IMR-90 (cell line): ENCODE data around the gene NR6A1. TPM values are rescaled to one million over a fixed set of nuclear protein-coding genes. Genes with fewer than 3 reads are reported as not detected.

Experiments used
- ATAC-seq: fragments of 200-7000 bp; cut with Tn5 transposase; 2 replicates; pipeline ENCODE4 v1.9.1; 2020; ENCODE audit warnings: low read depth, mild to moderate bottlenecking, moderate library complexity
- BruUV-seq: library from RNA; stranded (reverse); fragments of 400-500 nt; replicated peaks from 2 replicates; lab custom pipeline; 2021; lab: Mats Ljungman, UMichigan
- CTCF ChIA-PET: fragments of 300-600 bp; formaldehyde crosslinking; extraction: SDS; loops from one replicate; lab custom pipeline; 2021; ENCODE audit warnings: antibody characterized with exemption; lab: Yijun Ruan, JAX
- POLR2A ChIA-PET: fragments of 300-600 bp; sonication (Branson Sonifier 250); formaldehyde crosslinking; loops from one replicate; lab custom pipeline; 2022; ENCODE audit warnings: antibody characterized with exemption; ENCODE audit not compliant: unreplicated experiment; lab: Charles Lee
- DNase-seq: peaks from one replicate; pipeline ENCODE4 v3.0.0; 2013
- H2AFZ ChIP-seq: replicated peaks from 2 replicates; pipeline ENCODE3; 2013; ENCODE audit warnings: low read length, mild to moderate bottlenecking; ENCODE audit not compliant: poor library complexity
- H2AK5ac ChIP-seq: 2 replicates; pipeline ENCODE4 v1.6.1; 2013; ENCODE audit warnings: low read depth, low read length, inconsistent platforms
- H2AK9ac ChIP-seq: replicated peaks from 2 replicates; pipeline ENCODE3; 2013; ENCODE audit warnings: mild to moderate bottlenecking, low read depth, low read length, moderate library complexity; ENCODE audit not compliant: poor library complexity
- H2BK120ac ChIP-seq: 2 replicates; pipeline ENCODE4 v1.6.1; 2013; ENCODE audit warnings: low read depth, low read length, inconsistent platforms
- H2BK15ac ChIP-seq: 3 replicates; pipeline ENCODE4 v1.6.1; 2013; ENCODE audit warnings: low read depth, low read length, inconsistent platforms
- H2BK20ac ChIP-seq: 2 replicates; pipeline ENCODE4 v1.6.1; 2013; ENCODE audit warnings: low read depth, mild to moderate bottlenecking, inconsistent platforms, low read length, moderate library complexity
- H2BK5ac ChIP-seq: 2 replicates; pipeline ENCODE4 v1.6.1; 2013; ENCODE audit warnings: mild to moderate bottlenecking, low read depth, low read length, inconsistent platforms; ENCODE audit not compliant: poor library complexity, severe bottlenecking
- H3K14ac ChIP-seq: replicated peaks from 2 replicates; pipeline ENCODE4 v1.6.1; 2013; ENCODE audit warnings: low read depth, low read length, inconsistent platforms
- H3K18ac ChIP-seq: 2 replicates; pipeline ENCODE4 v1.6.1; 2013; ENCODE audit warnings: low read depth, low read length, control low read depth
- H3K23ac ChIP-seq: 2 replicates; pipeline ENCODE4 v1.6.1; 2013; ENCODE audit warnings: low read depth, low read length, inconsistent platforms
- H3K27ac ChIP-seq: 2 replicates; pipeline ENCODE4 v1.5.1; 2013; ENCODE audit warnings: mild to moderate bottlenecking, control low read depth, low read length; ENCODE audit not compliant: insufficient read depth
- H3K27me3 ChIP-seq: 2 replicates; pipeline ENCODE4 v1.6.1; 2013; ENCODE audit warnings: low read length; ENCODE audit not compliant: control insufficient read depth, insufficient read depth
- H3K36me3 ChIP-seq: 2 replicates; pipeline ENCODE4 v1.6.1; 2013; ENCODE audit warnings: low read length, mixed read lengths; ENCODE audit not compliant: control insufficient read depth, insufficient read depth
- H3K4ac ChIP-seq: 2 replicates; pipeline ENCODE4 v1.6.1; 2013; ENCODE audit warnings: low read depth, low read length, inconsistent platforms
- H3K4me1 ChIP-seq: 2 replicates; pipeline ENCODE4 v1.6.1; 2013; ENCODE audit warnings: low read length, mixed read lengths; ENCODE audit not compliant: control insufficient read depth, insufficient read depth
- H3K4me2 ChIP-seq: 2 replicates; pipeline ENCODE4 v1.6.1; 2013; ENCODE audit warnings: low read depth, mild to moderate bottlenecking, control low read depth, low read length, moderate library complexity
- H3K4me3 ChIP-seq: 2 replicates; pipeline ENCODE4 v1.5.1; 2013; ENCODE audit warnings: low read depth, mild to moderate bottlenecking, control low read depth, low read length, moderate library complexity; ENCODE audit not compliant: insufficient read depth
- H3K56ac ChIP-seq: 2 replicates; pipeline ENCODE4 v1.6.1; 2013; ENCODE audit warnings: low read length, inconsistent platforms; ENCODE audit not compliant: insufficient read depth; ENCODE audit errors: extremely low read depth
- H3K79me1 ChIP-seq, 2 experiments: 2 replicates each; pipeline ENCODE4 v1.6.1; 2013; ENCODE audit warnings: low read length in 2 of 2, inconsistent platforms in 1 of 2, low read depth in 1 of 2
- H3K9ac ChIP-seq: 2 replicates; pipeline ENCODE4 v1.6.1; 2013; ENCODE audit warnings: low read depth, low read length, control low read depth
- H3K9me1 ChIP-seq: 2 replicates; pipeline ENCODE4 v1.6.1; 2013; ENCODE audit warnings: low read length, inconsistent platforms; ENCODE audit not compliant: insufficient read depth
- H3K9me3 ChIP-seq: 2 replicates; pipeline ENCODE4 v1.6.1; 2013; ENCODE audit warnings: low read length; ENCODE audit not compliant: control insufficient read depth, insufficient read depth
- H4K20me1 ChIP-seq: 2 replicates; pipeline ENCODE4 v1.6.1; 2013; ENCODE audit warnings: low read length, inconsistent platforms; ENCODE audit not compliant: insufficient read depth
- H4K5ac ChIP-seq: 2 replicates; pipeline ENCODE4 v1.6.1; 2013; ENCODE audit warnings: mild to moderate bottlenecking, low read depth, low read length, control low read depth
- H4K8ac ChIP-seq, 2 experiments: 2 replicates each; pipeline ENCODE4 v1.6.1; 2013; ENCODE audit warnings: low read depth in 2 of 2, low read length in 2 of 2, control low read depth in 1 of 2, inconsistent platforms in 1 of 2
- H4K91ac ChIP-seq: 2 replicates; pipeline ENCODE4 v1.6.1; 2013; ENCODE audit warnings: low read depth, low read length, inconsistent platforms; ENCODE audit not compliant: insufficient read depth
- BHLHE40 ChIP-seq: fragments of 150-350 bp; IDR thresholded peaks from 2 replicates; pipeline ENCODE4 v1.6.1; 2016; ENCODE audit warnings: mild to moderate bottlenecking, low read depth, low read length
- CEBPB ChIP-seq: IDR thresholded peaks from 2 replicates; pipeline ENCODE4 v1.6.1; 2012; ENCODE audit warnings: low read depth, low read length, improper control_type of control experiment
- CHD1 ChIP-seq: IDR thresholded peaks from 2 replicates; pipeline ENCODE4 v1.6.1; 2012; ENCODE audit warnings: low read depth, low read length, improper control_type of control experiment
- FOS ChIP-seq: fragments of 150-350 bp; IDR thresholded peaks from 2 replicates; pipeline ENCODE4 v1.6.1; 2016; ENCODE audit warnings: low read depth, low read length
- MAFK ChIP-seq: IDR thresholded peaks from 2 replicates; pipeline ENCODE4 v1.6.1; 2012; ENCODE audit warnings: low read depth, low read length, improper control_type of control experiment
- MAZ ChIP-seq: IDR thresholded peaks from 2 replicates; pipeline ENCODE4 v1.6.1; 2012; ENCODE audit warnings: low read depth, mild to moderate bottlenecking, low read length, improper control_type of control experiment, moderate library complexity, borderline replicate concordance
- MXI1 ChIP-seq: IDR thresholded peaks from 2 replicates; pipeline ENCODE4 v1.6.1; 2012; ENCODE audit warnings: low read depth, mild to moderate bottlenecking, low read length, moderate library complexity, borderline replicate concordance
- NFE2L2 ChIP-seq: fragments of 150-350 bp; IDR thresholded peaks from 2 replicates; pipeline ENCODE4 v1.6.1; 2016; ENCODE audit warnings: low read depth, mild to moderate bottlenecking, low read length
- POLR2A ChIP-seq: IDR thresholded peaks from 2 replicates; pipeline ENCODE4 v1.6.1; 2012; ENCODE audit warnings: mild to moderate bottlenecking, low read depth, low read length
- RAD21 ChIP-seq: IDR thresholded peaks from 2 replicates; pipeline ENCODE4 v1.6.1; 2012; ENCODE audit warnings: low read length, improper control_type of control experiment
- RCOR1 ChIP-seq: IDR thresholded peaks from 2 replicates; pipeline ENCODE4 v1.6.1; 2012; ENCODE audit warnings: mild to moderate bottlenecking, low read length, improper control_type of control experiment; ENCODE audit not compliant: insufficient replicate concordance
- RFX5 ChIP-seq: IDR thresholded peaks from 2 replicates; pipeline ENCODE4 v1.8.0; 2012; ENCODE audit warnings: low read depth, mild to moderate bottlenecking, low read length, moderate library complexity
- SMC3 ChIP-seq: fragments of 150-350 bp; IDR thresholded peaks from 2 replicates; pipeline ENCODE4 v1.6.1; 2016; ENCODE audit warnings: low read depth, mild to moderate bottlenecking, antibody characterized with exemption, low read length, moderate library complexity
- WGBS, 2 experiments: methylation state at CpG; one replicate each; pipeline versions ENCODE4 v1.1.5 to v1.1.7; 2013; ENCODE audit warnings: missing lambda C conversion rate in 2 of 2; ENCODE audit not compliant: insufficient read length in 1 of 2; ENCODE audit errors: extremely low coverage in 2 of 2; 5-methylcytosine and 5-hydroxymethylcytosine counted together
- dilution Hi-C: fragments of 300-500 bp; cut with HindIII; formaldehyde crosslinking; loops from one replicate; pipeline ENCODE4 v1.14.3; 2018; ENCODE audit warnings: low sequenced_read_pairs; ENCODE audit not compliant: unreplicated experiment
- in situ Hi-C: fragments of 300-500 bp; cut with MboI; formaldehyde crosslinking; loops from 3 replicates; pipeline ENCODE4 v1.14.3; 2019; ENCODE audit warnings: low sequenced_read_pairs, inconsistent platforms, mixed read lengths
- intact Hi-C: fragments of 100-400 bp; cut with micrococcal nuclease; formaldehyde crosslinking; loops from 2 replicates; pipeline ENCODE4 v1.10.0; 2022
- polyA plus RNA-seq, 3 experiments: library from polyadenylated mRNA; depleted of rRNA; stranded (reverse); fragments of >200 nt; gene quantifications; 2 replicates each; pipeline ENCODE4 v1.2.3, GENCODE V29; 2012; ENCODE audit warnings: low replicate concordance in 1 of 3
- total RNA-seq: library from RNA; depleted of rRNA; stranded (reverse); fragments of >200 nt; gene quantifications from 2 replicates; pipeline ENCODE4 v1.2.3, GENCODE V29; 2012
- TF ChIP-seq, protein P1 (sequence below): conservative IDR thresholded peaks from 2 replicates; pipeline ENCODE4 v1.5.1; 2012; ENCODE audit warnings: mild to moderate bottlenecking, low read depth, low read length, improper control_type of control experiment
- TF ChIP-seq, protein P2 (sequence below): fragments of 150-350 bp; IDR thresholded peaks from 2 replicates; pipeline ENCODE4 v1.6.1; 2017; ENCODE audit warnings: mild to moderate bottlenecking, antibody characterized with exemption, low read length, low read depth
- TF ChIP-seq, protein P3 (sequence below): fragments of 150-350 bp; IDR thresholded peaks from 2 replicates; pipeline ENCODE4 v1.6.1; 2016; ENCODE audit warnings: low read depth, mild to moderate bottlenecking, low read length, moderate library complexity, borderline replicate concordance

Gene NR6A1
- total and polyA plus RNA-seq, 2 of the 4 experiments (the other 2 are of a cell fraction): 0.14 to 0.36 TPM

DNA sequence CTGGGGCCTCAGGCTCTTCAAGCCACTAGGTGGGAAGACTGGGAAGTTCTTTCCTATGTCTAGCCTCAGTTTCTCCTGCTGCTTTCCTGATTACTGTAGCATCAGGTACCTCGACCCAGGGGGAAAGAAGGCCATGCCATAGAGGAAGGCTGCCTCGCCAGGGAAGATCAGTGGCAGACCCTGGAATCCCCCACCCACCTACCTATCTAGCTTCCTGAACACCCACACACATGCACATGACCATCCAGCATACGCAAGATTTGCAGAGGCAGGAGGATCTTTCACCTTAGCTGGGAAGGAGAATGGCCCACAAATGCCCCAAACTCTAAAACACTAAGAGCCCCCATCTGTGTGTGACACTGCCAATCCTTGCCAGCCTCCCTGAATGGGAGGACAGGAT, 271.9 kb downstream of the NR6A1 start:
- ChIA-PET CTCF (no interaction called here), POLR2A (no interaction called here)
- in situ Hi-C loops: no loop called here
- Histone ChIP-seq H2AK9ac (no peak overlapping the region), H3K23ac (no peak overlapping the region), H3K4ac (no peak overlapping the region), H3K4me2 (no peak overlapping the region), H4K5ac (no peak overlapping the region), H2AK5ac (no peak overlapping the region), H4K8ac (no peak overlapping the region), H2AFZ (no peak overlapping the region), H2BK120ac (no peak overlapping the region), H3K9me3 (peaks cover 6% of the 10 kb centered on the region), H3K9ac (no peak overlapping the region), H4K91ac (no peak overlapping the region), H3K56ac (no peak overlapping the region), H3K27ac (no peak overlapping the region), H3K36me3 (no peaks in the 10 kb centered on the region), H3K9me1 (no peaks in the 10 kb centered on the region), H2BK15ac (no peak overlapping the region), H3K4me1 (no peaks in the 10 kb centered on the region; the same call in 1 of the 2 replicates), H3K79me1 (no peaks in the 10 kb centered on the region), H3K4me3 (no peak overlapping the region), H3K27me3 (peaks cover 93% of the 10 kb centered on the region), H3K14ac (no peak overlapping the region), H4K20me1 (peaks cover 3% of the 10 kb centered on the region; the same call in 1 of the 2 replicates), H2BK20ac (no peak overlapping the region), H3K18ac (no peak overlapping the region), H2BK5ac (no peak overlapping the region)
- dilution Hi-C loops: no loop called here
- no peak for DNase-seq
- intact Hi-C loops: no loop called here
- TF ChIP-seq RCOR1: no peak
- no peak for TF ChIP-seq FOS
- TF ChIP-seq, protein P1, sequence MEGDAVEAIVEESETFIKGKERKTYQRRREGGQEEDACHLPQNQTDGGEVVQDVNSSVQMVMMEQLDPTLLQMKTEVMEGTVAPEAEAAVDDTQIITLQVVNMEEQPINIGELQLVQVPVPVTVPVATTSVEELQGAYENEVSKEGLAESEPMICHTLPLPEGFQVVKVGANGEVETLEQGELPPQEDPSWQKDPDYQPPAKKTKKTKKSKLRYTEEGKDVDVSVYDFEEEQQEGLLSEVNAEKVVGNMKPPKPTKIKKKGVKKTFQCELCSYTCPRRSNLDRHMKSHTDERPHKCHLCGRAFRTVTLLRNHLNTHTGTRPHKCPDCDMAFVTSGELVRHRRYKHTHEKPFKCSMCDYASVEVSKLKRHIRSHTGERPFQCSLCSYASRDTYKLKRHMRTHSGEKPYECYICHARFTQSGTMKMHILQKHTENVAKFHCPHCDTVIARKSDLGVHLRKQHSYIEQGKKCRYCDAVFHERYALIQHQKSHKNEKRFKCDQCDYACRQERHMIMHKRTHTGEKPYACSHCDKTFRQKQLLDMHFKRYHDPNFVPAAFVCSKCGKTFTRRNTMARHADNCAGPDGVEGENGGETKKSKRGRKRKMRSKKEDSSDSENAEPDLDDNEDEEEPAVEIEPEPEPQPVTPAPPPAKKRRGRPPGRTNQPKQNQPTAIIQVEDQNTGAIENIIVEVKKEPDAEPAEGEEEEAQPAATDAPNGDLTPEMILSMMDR: no peak
- TF ChIP-seq MXI1: no peak
- TF ChIP-seq MAFK: no peak
- no peak for TF ChIP-seq CEBPB
- no peak for TF ChIP-seq NFE2L2
- no peak for TF ChIP-seq BHLHE40
- TF ChIP-seq RFX5: no peak
- TF ChIP-seq, protein P2, sequence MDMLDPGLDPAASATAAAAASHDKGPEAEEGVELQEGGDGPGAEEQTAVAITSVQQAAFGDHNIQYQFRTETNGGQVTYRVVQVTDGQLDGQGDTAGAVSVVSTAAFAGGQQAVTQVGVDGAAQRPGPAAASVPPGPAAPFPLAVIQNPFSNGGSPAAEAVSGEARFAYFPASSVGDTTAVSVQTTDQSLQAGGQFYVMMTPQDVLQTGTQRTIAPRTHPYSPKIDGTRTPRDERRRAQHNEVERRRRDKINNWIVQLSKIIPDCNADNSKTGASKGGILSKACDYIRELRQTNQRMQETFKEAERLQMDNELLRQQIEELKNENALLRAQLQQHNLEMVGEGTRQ: no peak
- TF ChIP-seq, protein P3, sequence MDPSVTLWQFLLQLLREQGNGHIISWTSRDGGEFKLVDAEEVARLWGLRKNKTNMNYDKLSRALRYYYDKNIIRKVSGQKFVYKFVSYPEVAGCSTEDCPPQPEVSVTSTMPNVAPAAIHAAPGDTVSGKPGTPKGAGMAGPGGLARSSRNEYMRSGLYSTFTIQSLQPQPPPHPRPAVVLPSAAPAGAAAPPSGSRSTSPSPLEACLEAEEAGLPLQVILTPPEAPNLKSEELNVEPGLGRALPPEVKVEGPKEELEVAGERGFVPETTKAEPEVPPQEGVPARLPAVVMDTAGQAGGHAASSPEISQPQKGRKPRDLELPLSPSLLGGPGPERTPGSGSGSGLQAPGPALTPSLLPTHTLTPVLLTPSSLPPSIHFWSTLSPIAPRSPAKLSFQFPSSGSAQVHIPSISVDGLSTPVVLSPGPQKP: no peak
- no peak for TF ChIP-seq POLR2A
- no peak for TF ChIP-seq SMC3
- TF ChIP-seq RAD21: no peak
- TF ChIP-seq MAZ: no peak
- no peak for TF ChIP-seq CHD1
- BruUV-seq: no TSS peak
- whole genome bisulfite sequencing, 2 experiments: no CpG with 5 or more reads among the region's 3 CpGs
- no peak for ATAC-seq
